SK-N-SH (cell line): Measurements from ENCODE around the gene PRR11.

Experiments
- PBX3 ChIP-seq: IDR thresholded peaks from 2 replicates; pipeline ENCODE4; 2012
- POLR2AphosphoS5 ChIP-seq: IDR thresholded peaks from 2 replicates; pipeline ENCODE4 v1.6.1; 2012; ENCODE audit warnings: low read depth, low read length
- SIN3A ChIP-seq: IDR thresholded peaks from 2 replicates; pipeline ENCODE4 v1.6.1; 2012; ENCODE audit warnings: low read depth, mild to moderate bottlenecking, low read length, moderate library complexity, borderline replicate concordance
- YY1 ChIP-seq: IDR thresholded peaks from 2 replicates; pipeline ENCODE4 v1.4.0; 2012; ENCODE audit warnings: low read depth, mild to moderate bottlenecking

GRCh38 chr17:59154721-59155438, 666 bp upstream of the PRR11 start, which contains the start of gene SKA2:
- TF ChIP-seq POLR2AphosphoS5 (peak; percentile 54; the same call in 1 of the 2 replicates), YY1 (peak; percentile 94), SIN3A (peak; percentile 85), PBX3 (peak; percentile 97)
